ENCODE measurements around the gene BCL2L12.

BCL2L12 gene

GRCh38 chr19:49662011-49662410 lies 3.7 kb upstream of the BCL2L12 start:
- in situ Hi-C loops (cut with MboI; ENCODE audit: low sequenced_read_pairs): no loop called here

GRCh38 chr19:49663224-49663623 lies 2.5 kb upstream of the BCL2L12 start:
- in situ Hi-C loops (cut with MboI; ENCODE audit: low sequenced_read_pairs): no loop called here

GRCh38 chr19:49664171-49665035 lies 1.3 kb upstream of the BCL2L12 start:
- in situ Hi-C loops (cut with MboI; ENCODE audit: low sequenced_read_pairs): no loop called here

GRCh38 chr19:49665036-49665350 lies 740 bp upstream of the BCL2L12 start:
- in situ Hi-C loops (cut with MboI; ENCODE audit: low sequenced_read_pairs): no loop called here

GRCh38 chr19:49666120-49666444 lies 349 bp downstream of the BCL2L12 start:
- in situ Hi-C loops (cut with MboI; ENCODE audit: low sequenced_read_pairs): no loop called here

GRCh38 chr19:49667473-49667872 lies 1.7 kb downstream of the BCL2L12 start:
- in situ Hi-C loops (cut with MboI; ENCODE audit: low sequenced_read_pairs): no loop called here

GRCh38 chr19:49669516-49669915 lies 3.8 kb downstream of the BCL2L12 start:
- in situ Hi-C loops (cut with MboI; ENCODE audit: low sequenced_read_pairs): no loop called here

GRCh38 chr19:49672131-49672919 lies 6.6 kb downstream of the BCL2L12 start:
- in situ Hi-C loops (cut with MboI; ENCODE audit: low sequenced_read_pairs): no loop called here

- in situ Hi-C loops (cut with MboI; ENCODE audit: low sequenced_read_pairs): no loop called here
Measured at GRCh38 chr19:49676136-49676783, 10.5 kb downstream of the BCL2L12 start.

- in situ Hi-C loops (cut with MboI; ENCODE audit: low sequenced_read_pairs): no loop called here
Measured at GRCh38 chr19:49676784-49677230, 11.1 kb downstream of the BCL2L12 start.

- in situ Hi-C loops (cut with MboI; ENCODE audit: low sequenced_read_pairs): no loop called here
Measured at GRCh38 chr19:49677231-49677900, 11.6 kb downstream of the BCL2L12 start, which contains the start of gene PRMT1. Gene PRMT1, plus strand, starts transcription at chr19:49677271. Its CDS starts 10 bp downstream, at chr19:49677281.

- in situ Hi-C loops (cut with MboI; ENCODE audit: low sequenced_read_pairs): no loop called here
Measured at GRCh38 chr19:49677901-49678674, 12.4 kb downstream of the BCL2L12 start.

GRCh38 chr19:49678985-49679770 lies 13.4 kb downstream of the BCL2L12 start:
- in situ Hi-C loops (cut with MboI; ENCODE audit: low sequenced_read_pairs): no loop called here

GRCh38 chr19:49679771-49680413 lies 14.2 kb downstream of the BCL2L12 start:
- in situ Hi-C loops (cut with MboI; ENCODE audit: low sequenced_read_pairs): no loop called here

- in situ Hi-C loops (cut with MboI; ENCODE audit: low sequenced_read_pairs): no loop called here
Measured at GRCh38 chr19:49680421-49681351, 15.0 kb downstream of the BCL2L12 start.

GRCh38 chr19:49681830-49682229 lies 16.1 kb downstream of the BCL2L12 start:
- in situ Hi-C loops (cut with MboI; ENCODE audit: low sequenced_read_pairs): no loop called here

GRCh38 chr19:49682274-49682673 lies 16.5 kb downstream of the BCL2L12 start:
- in situ Hi-C loops (cut with MboI; ENCODE audit: low sequenced_read_pairs): no loop called here

GRCh38 chr19:49683814-49684250 lies 18.1 kb downstream of the BCL2L12 start:
- in situ Hi-C loops (cut with MboI; ENCODE audit: low sequenced_read_pairs): no loop called here

Data from hTERT RPE-1 (cell line).